GM19467 (cell line): ENCODE data around the gene LVRN.

Experiments
- ATAC-seq: cut with Tn5 transposase; IDR thresholded peaks from one replicate; pipeline ENCODE4 v1.9.1; 2021; ENCODE audit warnings: mild to moderate bottlenecking, moderate library complexity; ENCODE audit not compliant: unreplicated experiment

Gene LVRN

DNA sequence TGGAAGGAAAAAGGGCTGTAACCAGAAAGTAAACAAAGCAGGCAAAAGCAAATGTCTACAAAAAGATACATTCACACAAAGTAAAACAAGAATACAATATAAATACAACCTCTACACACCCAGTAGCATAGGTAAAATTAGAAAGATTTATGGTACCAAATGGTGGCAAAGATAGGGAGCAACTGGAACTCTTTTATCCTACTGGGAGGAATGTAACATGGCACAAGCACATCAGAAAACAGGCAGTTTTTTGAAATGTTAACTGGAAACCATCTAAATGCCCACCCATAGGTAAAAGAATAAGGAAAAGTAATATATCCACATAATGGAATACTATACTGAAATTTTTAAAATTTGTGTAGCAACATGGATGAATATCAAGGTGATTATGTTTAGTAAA lies 61.3 kb downstream of the LVRN start:
- ATAC-seq = no peak

DNA sequence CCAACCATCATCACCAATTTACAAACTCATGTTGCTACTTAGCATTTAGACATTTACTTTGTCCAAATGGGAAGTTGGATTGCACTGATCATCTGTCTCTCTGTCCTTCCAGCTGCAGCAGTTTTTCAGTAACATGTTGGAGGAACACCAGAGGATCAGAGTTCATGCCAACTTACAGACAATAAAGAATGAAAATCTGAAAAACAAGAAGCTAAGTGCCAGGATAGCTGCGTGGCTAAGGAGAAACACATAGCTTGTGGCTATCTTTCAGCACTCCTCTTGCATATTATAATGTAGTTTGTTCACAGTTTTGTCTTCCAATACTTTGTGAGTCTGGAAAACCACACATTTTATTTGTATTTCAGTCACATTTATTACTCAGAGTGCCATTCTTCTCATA lies 63.6 kb downstream of the LVRN start:
- ATAC-seq = no peak

DNA sequence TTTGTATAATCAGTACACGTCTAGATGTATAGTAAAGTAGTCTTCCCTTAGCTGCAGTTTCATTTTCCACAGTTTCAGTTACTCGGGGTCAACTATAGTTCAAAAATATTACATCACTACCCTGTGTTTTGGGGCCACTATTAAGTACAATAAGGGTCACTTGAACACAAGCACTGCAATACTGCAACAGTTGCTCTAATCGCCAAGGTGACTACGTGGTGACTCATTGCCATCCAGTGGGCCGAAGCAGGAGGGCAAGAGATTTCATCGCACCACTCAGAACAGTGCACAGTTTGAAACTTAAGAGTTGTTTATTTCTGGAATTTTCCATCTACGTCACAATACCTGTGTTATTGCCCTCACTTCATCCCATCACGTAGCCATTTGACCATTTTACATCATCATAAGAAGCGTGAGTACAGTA lies 69.8 kb downstream of the LVRN start, which contains the start of gene ARL14EPL:
Gene ARL14EPL, plus strand, starts transcription at position 379 of the 424 bp plus-strand sequence. CDS start 18,994 bp downstream, outside the sequence.
- no peak for ATAC-seq

DNA sequence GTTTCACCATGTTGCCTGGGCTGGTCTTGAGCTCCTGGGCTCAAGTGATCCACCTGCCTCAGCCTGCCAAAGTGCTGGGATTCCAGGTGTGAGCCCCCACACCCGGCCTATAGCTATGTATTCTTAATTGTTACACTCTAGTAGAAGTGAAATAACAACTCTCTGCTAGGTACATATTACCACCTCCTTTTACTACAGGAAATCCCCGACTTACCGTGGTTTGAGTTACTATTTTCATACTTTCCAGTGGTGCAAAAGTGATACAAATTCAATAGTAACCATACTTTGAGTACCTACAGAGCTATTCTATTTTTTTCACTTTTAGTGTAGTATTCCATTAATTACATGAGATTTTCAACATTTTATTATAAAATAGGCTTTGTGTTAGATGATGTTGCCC lies 70.7 kb downstream of the LVRN start:
- no peak for ATAC-seq

DNA sequence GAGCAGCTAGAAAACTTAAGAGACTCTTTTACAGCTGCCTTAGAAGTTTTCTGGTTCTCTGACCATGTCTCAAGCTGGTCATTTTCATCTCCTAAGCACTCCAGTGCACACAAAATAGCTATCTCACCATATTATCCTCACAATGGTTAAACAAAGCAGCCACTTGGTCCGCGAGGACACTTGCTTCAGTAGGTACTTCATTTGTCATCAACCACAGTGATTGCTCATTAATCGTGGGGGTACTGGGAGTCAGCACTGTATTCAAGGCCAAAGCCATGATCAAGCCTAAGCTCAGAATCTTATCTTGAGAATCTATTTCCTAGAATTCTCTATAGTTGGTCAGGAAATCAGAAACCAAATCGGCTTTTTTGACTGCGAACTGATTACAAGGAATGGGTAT lies 72.8 kb downstream of the LVRN start:
- ATAC-seq = no peak

DNA sequence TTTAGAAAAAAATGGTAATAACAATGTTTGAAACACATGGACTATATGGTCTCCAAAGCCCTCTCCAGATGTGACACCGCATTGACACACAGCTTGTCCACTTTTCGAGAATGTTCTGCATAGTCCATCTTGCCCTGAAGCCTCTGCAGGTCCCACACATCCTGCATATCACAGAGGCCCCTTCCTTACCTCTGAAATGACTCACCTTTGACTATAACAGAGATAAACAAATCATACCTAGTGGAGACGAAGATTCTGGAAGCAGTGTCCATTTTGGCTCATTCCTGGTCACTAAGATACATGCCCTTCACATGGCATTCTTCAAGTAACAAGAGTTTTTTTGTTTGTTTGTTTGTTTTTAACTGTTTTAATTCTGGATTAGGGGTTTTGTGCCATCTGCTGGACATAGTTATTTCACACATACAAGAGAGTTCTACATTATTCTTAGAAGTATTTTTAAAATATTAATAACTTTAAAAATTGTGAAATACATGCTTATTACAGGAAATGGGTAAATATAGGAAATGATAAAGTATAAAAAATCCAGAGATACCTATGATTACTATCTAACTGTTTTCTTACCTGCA lies 75.1 kb downstream of the LVRN start:
- ATAC-seq = no peak

DNA sequence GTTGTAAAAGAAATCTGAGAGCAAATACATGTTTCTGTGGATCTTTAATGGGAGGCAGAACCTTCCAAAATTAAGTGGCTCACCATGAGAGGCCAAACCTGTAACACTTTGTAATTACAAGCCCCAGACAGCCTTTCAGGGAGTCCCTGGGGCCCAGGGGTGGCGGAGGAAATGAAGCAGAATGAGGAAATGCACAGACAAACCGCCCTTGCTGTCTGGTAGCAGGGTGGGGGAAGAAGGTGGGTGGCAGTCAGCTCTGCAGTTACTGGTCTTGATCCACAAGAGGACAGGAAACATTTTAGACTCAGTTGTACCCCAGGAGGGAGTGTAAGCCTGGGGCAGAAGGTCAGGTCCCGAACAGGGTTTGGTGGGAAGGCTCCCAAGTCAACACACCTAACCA lies 76.5 kb downstream of the LVRN start:
- ATAC-seq = peak; percentile 88

DNA sequence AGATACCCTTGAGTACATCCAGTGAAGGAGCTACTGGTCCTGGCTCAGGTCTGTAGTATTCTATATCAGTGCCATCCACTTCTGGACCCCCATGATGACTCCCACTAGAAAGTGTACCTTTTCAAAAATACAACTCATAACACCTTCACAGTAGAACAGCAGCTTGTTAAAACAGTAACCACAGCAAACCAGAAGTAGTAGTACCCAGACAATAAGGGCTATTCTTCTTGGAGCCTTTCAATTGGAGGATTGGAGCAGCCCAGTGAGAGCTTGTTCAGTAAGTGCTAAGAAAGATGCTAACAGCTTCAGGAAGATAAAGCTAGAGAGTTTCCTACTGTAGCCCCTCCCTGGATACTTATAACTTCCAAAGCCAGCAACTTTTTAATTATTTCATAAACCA lies 80.1 kb downstream of the LVRN start:
- ATAC-seq = no peak

DNA sequence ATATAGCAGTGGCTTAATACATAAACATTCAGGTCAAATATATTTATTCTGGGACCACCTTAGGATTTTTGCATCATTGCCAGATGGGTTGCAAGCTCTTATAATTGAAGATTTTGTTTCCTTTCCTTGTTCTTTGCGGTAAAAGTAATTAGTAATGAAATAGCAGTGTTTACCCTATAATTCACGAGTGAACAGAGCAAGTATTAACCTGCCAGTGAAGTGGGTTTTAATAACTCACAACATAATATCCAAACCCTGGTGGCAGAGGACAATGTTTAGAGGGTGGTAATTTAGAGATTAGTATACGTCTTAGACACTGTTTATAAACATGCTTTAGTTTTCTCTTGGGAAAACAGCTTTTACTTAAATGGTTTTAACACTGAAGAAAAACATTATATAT lies 81.8 kb downstream of the LVRN start:
- no peak for ATAC-seq

DNA sequence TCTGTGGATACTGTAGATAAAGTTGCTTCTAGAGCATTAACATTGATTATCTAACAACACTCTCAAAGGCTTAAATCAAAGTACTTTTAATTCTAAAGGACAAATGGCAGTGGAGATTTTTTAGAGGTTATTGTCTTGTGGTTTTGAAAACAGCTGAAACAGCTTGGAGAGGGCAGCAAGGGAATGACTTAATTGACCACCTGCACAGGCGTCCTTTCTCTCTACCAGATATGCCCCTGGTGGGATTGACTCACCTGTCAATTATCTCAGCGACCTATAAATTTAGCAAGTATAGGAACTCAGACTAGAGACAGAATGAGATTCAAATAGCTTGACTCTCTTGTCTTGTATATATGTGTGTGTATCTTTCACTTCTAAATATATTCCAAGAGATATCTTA lies 83.5 kb downstream of the LVRN start:
- ATAC-seq = no peak

DNA sequence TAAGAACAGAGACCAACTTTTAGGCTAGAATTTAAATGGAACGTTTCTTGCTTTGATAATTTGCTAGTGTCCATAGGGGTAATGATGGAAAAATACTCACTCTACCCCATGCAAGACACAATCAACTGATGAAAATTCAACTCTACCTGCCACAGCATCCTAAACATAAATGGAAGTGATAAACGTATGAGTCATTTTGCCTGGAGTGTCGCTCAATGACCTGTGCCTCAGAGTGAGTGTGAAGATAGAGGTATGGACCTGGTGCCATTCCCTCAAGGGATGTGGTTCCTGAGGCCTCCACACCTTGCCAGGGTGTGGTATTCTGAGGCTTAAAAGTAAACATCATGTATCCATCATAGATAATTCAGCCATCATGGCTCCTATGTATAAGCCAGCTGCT lies 84.0 kb downstream of the LVRN start:
- ATAC-seq = no peak

DNA sequence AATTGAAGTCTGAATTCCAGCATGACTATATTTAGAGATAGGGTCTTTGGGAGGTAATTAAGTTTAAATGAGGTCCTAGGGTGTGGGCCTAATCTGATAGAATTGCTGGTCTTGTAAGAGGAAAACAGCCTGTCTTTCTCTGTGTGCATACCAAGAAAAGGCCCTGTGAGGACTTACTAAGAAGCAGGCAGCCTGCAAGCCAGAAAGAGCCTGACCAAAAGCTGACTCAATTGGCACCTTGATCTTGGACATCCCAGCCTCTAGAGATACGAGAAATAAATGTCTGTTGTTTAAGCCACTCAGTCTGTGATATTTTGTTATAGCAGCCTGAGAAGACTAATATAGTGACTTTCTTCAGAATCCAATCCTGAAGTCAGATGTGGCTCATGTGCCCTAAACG lies 84.5 kb downstream of the LVRN start:
- ATAC-seq = no peak

DNA sequence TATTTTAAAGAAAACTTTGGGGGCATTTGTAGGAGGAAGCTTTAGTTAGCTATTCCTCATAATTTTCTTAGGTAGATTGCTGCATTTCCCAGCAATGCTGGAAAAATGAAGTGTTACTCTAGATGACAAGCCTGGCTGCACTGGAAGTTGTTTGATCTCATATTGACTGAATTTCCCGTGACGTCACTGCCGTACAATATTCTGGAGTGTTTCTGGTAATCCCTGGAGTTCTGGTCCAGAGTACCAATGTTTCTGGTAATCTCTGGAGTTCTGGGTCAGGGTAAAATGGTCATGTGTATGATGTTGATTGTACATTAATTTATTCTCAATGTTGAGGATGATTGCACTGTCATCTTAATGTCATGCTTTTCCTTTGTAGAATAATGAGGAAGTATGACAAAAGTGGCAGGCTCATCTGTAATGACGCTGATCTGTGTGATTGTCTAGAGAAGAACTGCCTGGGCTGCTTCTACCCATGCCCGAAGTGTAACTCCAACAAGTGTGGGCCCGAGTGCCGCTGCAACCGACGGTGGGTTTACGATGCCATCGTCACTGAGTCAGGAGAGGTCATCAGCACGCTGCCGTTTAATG lies 96.2 kb downstream of the LVRN start:
- ATAC-seq = no peak

DNA sequence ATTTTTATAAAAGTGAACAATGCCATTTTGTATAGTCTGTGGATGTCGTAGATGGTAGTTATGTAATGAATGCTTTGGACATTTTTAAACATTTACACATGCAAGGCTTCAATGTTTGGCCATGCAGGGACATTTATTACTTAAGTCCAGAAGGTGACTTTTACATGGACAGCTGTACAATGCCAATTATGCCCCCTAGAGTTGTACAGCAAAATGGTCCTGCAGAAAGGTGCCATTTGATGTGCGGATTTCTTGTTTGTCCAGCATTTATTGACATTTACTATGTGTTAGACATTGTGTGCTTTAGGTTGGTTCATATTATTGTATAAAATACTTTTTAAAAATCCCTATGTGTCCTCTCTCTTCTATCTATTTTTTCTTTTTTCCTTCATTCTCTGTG lies 100.1 kb downstream of the LVRN start:
- no peak for ATAC-seq

DNA sequence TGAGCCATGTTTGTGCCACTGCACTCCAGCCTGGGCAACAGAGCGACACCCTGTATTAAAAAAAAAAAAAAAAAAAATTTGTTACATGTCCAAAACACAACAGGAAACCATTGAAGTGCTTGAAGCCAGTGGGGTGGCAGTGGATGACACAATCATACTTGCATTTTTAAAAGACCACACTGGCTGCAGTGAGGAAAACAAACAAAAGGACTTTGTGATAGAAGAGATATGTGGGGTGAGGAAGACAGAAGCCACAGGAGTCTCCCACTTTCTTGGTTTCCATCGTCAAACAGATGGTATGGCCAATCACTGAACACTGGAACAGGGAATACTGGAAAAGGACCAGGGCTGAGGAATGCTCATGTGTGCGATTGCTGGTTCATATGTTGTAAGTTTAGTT lies 101.7 kb downstream of the LVRN start:
- no peak for ATAC-seq

DNA sequence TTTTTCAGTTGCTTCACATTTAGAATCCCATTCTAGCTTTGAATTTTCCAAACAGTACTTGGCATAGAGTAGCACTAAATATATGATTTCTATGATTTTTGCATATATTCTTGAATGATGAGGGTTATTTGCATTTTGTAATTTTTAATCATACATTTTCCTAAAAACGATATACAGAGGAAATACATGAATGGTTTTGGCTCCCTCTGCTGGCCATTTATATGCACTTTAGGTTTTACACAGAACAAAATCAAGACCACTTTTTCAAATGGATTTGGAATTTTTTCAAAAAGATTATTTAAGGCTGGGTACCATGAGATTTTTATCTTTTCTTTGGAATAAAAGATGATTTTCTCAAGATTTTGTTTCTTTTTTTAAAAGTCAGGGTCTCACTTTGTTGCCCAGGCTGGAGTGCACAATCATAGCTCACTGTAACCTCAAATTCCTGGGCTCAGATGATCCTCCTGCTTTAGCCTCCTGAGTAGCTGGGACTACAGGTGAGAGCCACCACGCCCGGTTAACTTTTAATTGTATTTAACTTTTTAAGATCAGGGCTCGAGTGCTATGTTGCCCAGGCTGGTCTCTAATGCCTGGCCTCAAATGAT lies 105.9 kb downstream of the LVRN start:
- ATAC-seq = no peak

DNA sequence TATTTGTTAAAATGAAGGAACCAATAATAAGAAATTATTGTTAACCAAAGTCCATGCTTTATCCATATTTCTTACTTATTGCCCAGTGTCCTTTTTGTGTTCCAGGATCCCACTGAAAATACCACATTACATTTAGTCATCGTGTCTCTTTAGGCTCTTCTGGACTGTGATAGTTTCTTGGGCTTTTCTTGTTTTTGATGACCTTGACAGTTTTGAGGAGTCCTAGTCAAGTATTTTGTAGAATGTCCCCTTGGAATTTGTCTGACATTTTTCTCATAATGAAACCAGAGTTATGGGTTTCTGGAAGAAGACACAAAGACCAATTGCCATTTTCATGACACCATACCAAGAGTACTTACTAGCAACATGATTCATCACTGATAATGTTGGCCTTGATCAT lies 108.9 kb downstream of the LVRN start:
- no peak for ATAC-seq

DNA sequence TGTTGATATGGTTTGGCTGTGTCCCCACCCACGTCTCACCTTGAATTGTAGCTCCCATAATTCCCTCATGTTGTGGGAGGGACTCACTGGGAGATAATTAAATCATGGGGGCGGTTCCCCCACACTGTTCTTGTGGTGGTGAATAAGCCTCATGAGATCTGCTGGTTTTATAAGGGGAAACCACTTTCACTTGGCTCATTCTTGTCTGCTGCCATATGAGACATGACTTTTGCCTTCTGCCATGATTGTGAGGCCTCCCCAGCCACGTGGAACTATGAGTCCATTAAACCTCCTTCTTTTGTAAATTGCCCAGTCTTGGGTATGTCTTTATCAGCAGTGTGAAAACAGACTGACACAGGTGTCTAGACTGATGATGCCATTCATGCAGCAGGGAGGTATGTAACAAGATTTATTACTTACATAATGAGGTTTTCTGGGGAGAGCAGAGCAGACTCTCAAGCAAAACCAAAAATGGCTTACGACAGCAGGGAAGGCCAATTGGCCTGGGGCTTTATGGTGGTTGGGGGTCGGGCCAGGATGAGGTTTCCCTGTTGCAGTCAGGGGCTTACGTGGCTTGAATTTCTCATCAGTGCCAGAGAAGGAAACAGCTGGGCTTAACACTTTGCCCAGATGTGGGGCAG lies 113.0 kb downstream of the LVRN start:
- ATAC-seq = no peak

DNA sequence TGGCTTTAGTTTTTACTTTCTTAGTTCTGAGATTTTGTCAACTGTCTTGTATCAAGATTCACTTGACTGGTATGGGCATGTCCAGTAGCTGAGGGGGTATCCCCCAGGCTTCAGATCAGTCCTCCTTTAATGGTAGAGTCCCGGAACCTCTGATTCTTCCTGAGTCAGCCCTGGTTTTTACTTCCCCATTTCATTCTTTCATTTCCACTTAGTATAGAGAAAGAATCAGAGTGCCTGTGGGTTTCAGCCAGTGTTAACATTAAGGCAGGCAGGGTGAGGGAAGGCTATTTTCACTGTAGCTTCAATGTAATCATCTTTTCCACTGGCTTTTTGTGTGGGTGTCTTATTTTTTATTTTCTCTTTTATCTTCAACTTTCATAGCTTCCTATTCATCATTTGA lies 114.2 kb downstream of the LVRN start:
- ATAC-seq = peak; percentile 98
